Endothelial cell of umbilical vein (primary cell): Measurements from ENCODE around the gene SLC22A23. TPM values are rescaled to one million over a fixed set of nuclear protein-coding genes. Genes with fewer than 3 reads are reported as not detected.

Experiments
- BruUV-seq: library from RNA; stranded (reverse); fragments of 400-500 nt; replicated peaks from 2 replicates; lab custom pipeline; 2021; lab: Mats Ljungman, UMichigan
- CTCF ChIA-PET: fragments of 300-600, 350-600 bp; sonication (Branson Sonifier 250); formaldehyde crosslinking; loops from one replicate; lab custom pipeline; 2021; ENCODE audit warnings: antibody characterized with exemption, inconsistent platforms; lab: Charles Lee
- POLR2A ChIA-PET: fragments of 300-600, 350-600 bp; sonication (Branson Sonifier 250); formaldehyde crosslinking; loops from one replicate; lab custom pipeline; 2021; ENCODE audit warnings: antibody characterized with exemption, inconsistent platforms; lab: Charles Lee
- DNase-seq: peaks from one replicate; pipeline ENCODE4 v3.0.0-alpha.2; 2011; ENCODE audit warnings: low read depth, low spot score
- FAIRE-seq: peaks from 2 replicates; lab custom pipeline; 2011; peaks lifted over from hg19 to GRCh38; lab: Jason Lieb, UNC
- H2AFZ ChIP-seq: 2 replicates; pipeline ENCODE4 v1.6.0; 2012; ENCODE audit warnings: low read depth, low read length, control low read depth, inconsistent platforms
- H3K27ac ChIP-seq: 2 replicates; pipeline ENCODE4 v1.5.1; 2011; ENCODE audit warnings: low read depth, mild to moderate bottlenecking, control low read depth, low read length, moderate library complexity; ENCODE audit not compliant: insufficient read depth
- H3K27me3 ChIP-seq, 2 experiments: 2 replicates each; pipeline versions ENCODE4 v1.6.0 to v1.6.1; 2011; ENCODE audit warnings: low read length in 2 of 2, mixed read lengths in 1 of 2; ENCODE audit not compliant: control insufficient read depth in 2 of 2, insufficient read depth in 2 of 2
- H3K36me3 ChIP-seq, 2 experiments: 2 replicates in 1 of 2; 3 replicates in 1 of 2; pipeline ENCODE4 v1.5.1; 2011; ENCODE audit warnings: low read length in 2 of 2, mild to moderate bottlenecking in 1 of 2, moderate library complexity in 1 of 2; ENCODE audit not compliant: control insufficient read depth in 2 of 2, insufficient read depth in 2 of 2; ENCODE audit errors: extremely low read depth in 1 of 2
- H3K4me1 ChIP-seq: 3 replicates; pipeline ENCODE4 v1.5.1; 2011; ENCODE audit warnings: mild to moderate bottlenecking, low read length; ENCODE audit not compliant: control insufficient read depth, insufficient read depth; ENCODE audit errors: extremely low read depth
- H3K4me2 ChIP-seq: 2 replicates; pipeline ENCODE4 v1.6.1; 2011; ENCODE audit warnings: low read length, control low read depth, mixed read lengths; ENCODE audit not compliant: insufficient read depth
- H3K4me3 ChIP-seq, 3 experiments: fragments of 200-600 bp in 1 of 3; sonication (generic), shearing (Covaris generic) in 1 of 3; replicated peaks in 1 of 3; 2 replicates each; pipeline ENCODE4 v1.5.1; 2011 to 2016; ENCODE audit warnings: control low read depth in 3 of 3, low read length in 3 of 3, mild to moderate bottlenecking in 2 of 3, inconsistent platforms in 1 of 3, low read depth in 1 of 3, moderate library complexity in 1 of 3; ENCODE audit not compliant: insufficient read depth in 1 of 3
- H3K79me2 ChIP-seq: 2 replicates; pipeline ENCODE4 v1.6.0; 2012; ENCODE audit warnings: low read length, inconsistent platforms; ENCODE audit not compliant: control insufficient read depth, insufficient read depth
- H3K9ac ChIP-seq: replicated peaks from 2 replicates; pipeline ENCODE3; 2011; ENCODE audit warnings: low read length, control low read depth; ENCODE audit not compliant: insufficient read depth; ENCODE audit errors: extremely low read depth
- H3K9me1 ChIP-seq: replicated peaks from 3 replicates; pipeline ENCODE4 v1.6.0; 2011; ENCODE audit warnings: mild to moderate bottlenecking, low read length; ENCODE audit not compliant: control insufficient read depth, insufficient read depth; ENCODE audit errors: extremely low read depth
- H3K9me3 ChIP-seq: replicated peaks from 2 replicates; pipeline ENCODE4 v1.5.1; 2012; ENCODE audit warnings: low read length, inconsistent platforms; ENCODE audit not compliant: control insufficient read depth, insufficient read depth
- H4K20me1 ChIP-seq: replicated peaks from 2 replicates; pipeline ENCODE3; 2011; ENCODE audit warnings: mild to moderate bottlenecking, low read length; ENCODE audit not compliant: control insufficient read depth, insufficient read depth; ENCODE audit errors: extremely low read depth
- CTCF ChIP-seq, 2 donors: IDR thresholded peaks; 1 replicate in 1 of 2; 2 replicates in 1 of 2; pipeline ENCODE4 v1.5.1; 2011; ENCODE audit warnings: low read length in 2 of 2, mild to moderate bottlenecking in 2 of 2, moderate library complexity in 2 of 2, control low read depth in 1 of 2, inconsistent platforms in 1 of 2, low read depth in 1 of 2; ENCODE audit not compliant: insufficient read depth in 1 of 2; ENCODE audit errors: extremely low read depth in 1 of 2
- EZH2 ChIP-seq: IDR thresholded peaks from 2 replicates; pipeline ENCODE4 v1.6.1; 2012; ENCODE audit warnings: borderline replicate concordance, low read depth, mild to moderate bottlenecking, moderate library complexity, low read length, inconsistent platforms; ENCODE audit not compliant: severe bottlenecking
- FOS ChIP-seq: IDR thresholded peaks from 2 replicates; pipeline ENCODE4 v1.6.1; 2011; ENCODE audit warnings: mild to moderate bottlenecking, low read length, moderate library complexity, borderline replicate concordance; ENCODE audit not compliant: insufficient read depth
- GATA2 ChIP-seq: IDR thresholded peaks from 2 replicates; pipeline ENCODE4 v1.7.0; 2011; ENCODE audit warnings: low read depth, mild to moderate bottlenecking, moderate library complexity, mixed read lengths, low read length; ENCODE audit not compliant: insufficient read length, insufficient read depth
- JUN ChIP-seq: IDR thresholded peaks from 2 replicates; pipeline ENCODE4 v1.6.1; 2011; ENCODE audit warnings: borderline replicate concordance, low read depth; ENCODE audit not compliant: insufficient read length, insufficient read depth
- MAX ChIP-seq: IDR thresholded peaks from 2 replicates; pipeline ENCODE4 v1.6.1; 2011; ENCODE audit not compliant: insufficient read depth, insufficient read length
- MYC ChIP-seq: IDR thresholded peaks from one replicate; pipeline ENCODE4 v1.6.1; 2011; ENCODE audit warnings: mild to moderate bottlenecking, low read depth, low read length
- POLR2A ChIP-seq: IDR thresholded peaks from 2 replicates; pipeline ENCODE4 v1.6.1; 2012; ENCODE audit warnings: low read depth, mild to moderate bottlenecking, control low read depth, low read length
- POLR2AphosphoS5 ChIP-seq: IDR thresholded peaks from 2 replicates; pipeline ENCODE4 v1.6.1; 2012; ENCODE audit warnings: low read depth, mild to moderate bottlenecking, control low read depth, low read length, moderate library complexity; ENCODE audit not compliant: insufficient read depth
- dilution Hi-C: fragments of 300-500 bp; cut with MboI; formaldehyde crosslinking; loops from one replicate; pipeline ENCODE4 v1.15.0; 2019; ENCODE audit warnings: low sequenced_read_pairs; ENCODE audit not compliant: extremely low pct_ligation_motif_present
- intact Hi-C: fragments of 100-400 bp; cut with micrococcal nuclease; formaldehyde crosslinking; loops from one replicate; pipeline ENCODE4 v1.10.0; 2022
- polyA plus RNA-seq, 4 experiments: library from polyadenylated mRNA; depleted of rRNA in 3 of 4; stranded (reverse) in 3 of 4; unstranded in 1 of 4; fragments of >200 nt; gene quantifications; 2 replicates each; pipeline versions ENCODE4 v1.2.1 to v1.2.3, GENCODE V29; 2011 to 2012; ENCODE audit warnings: missing spikeins in 1 of 4
- total RNA-seq: library from RNA; stranded (reverse); gene quantifications from 2 replicates; pipeline ENCODE4 v1.2.3, GENCODE V29; 2021

The SLC22A23 gene
- total and polyA plus RNA-seq, 2 donors (not counting 3 experiments of a cell fraction or from before 2014, with no cell fraction given) = 4.2 to 14.3 TPM

GRCh38 chr6:3352678-3353077 is 104.2 kb downstream of the SLC22A23 start:
- DNase-seq (no peak), FAIRE-seq (no peak)
- TF ChIP-seq FOS (no peak), MYC (no peak), CTCF (IDR thresholded peaks at IDR 0.05; ENCODE audit: extremely low read depth in 1 of 2, insufficient read depth in 1 of 2, low read depth in 1 of 2, low read length in 2 of 2) (no peak), POLR2A (no peak), POLR2AphosphoS5 (no peak), GATA2 (no peak), EZH2 (no peak), JUN (no peak), MAX (no peak)
- intact Hi-C loops (no loop called here), dilution Hi-C loops (no loop called here)
- Histone ChIP-seq H3K4me1 (peaks cover 6% of the 10 kb centered on the region), H3K4me2 (no peak overlapping the region), H2AFZ (no peak overlapping the region), H3K9me1 (no peaks in the 10 kb centered on the region), H3K4me3 (no peak overlapping the region), H3K9ac (no peak overlapping the region), H3K36me3 (no peaks in the 10 kb centered on the region), H3K79me2 (no peaks in the 10 kb centered on the region), H3K27me3 (no peaks in the 10 kb centered on the region), H4K20me1 (no peaks in the 10 kb centered on the region), H3K9me3 (no peaks in the 10 kb centered on the region), H3K27ac (no peak overlapping the region)
- BruUV-seq = no TSS peak
- POLR2A ChIA-PET = interaction anchor here (1.2 kb wide), 1 partner anchor 69 kb away, joined by 3 read pairs; no protein-coding TSS in a partner anchor
- CTCF ChIA-PET = no interaction called here
